Left cardiac atrium (tissue), 4 donors: Measurements from ENCODE around the gene CRYZ. TPM values are rescaled to one million over a fixed set of nuclear protein-coding genes. Genes with fewer than 3 reads are reported as not detected.
A peak's percentile ranks its signal among the peaks of the same experiment; 100 is the strongest.
"Not testable (repeated sequence)": the region's sequence is repeated elsewhere in the genome, so short reads cannot be mapped to it uniquely, and the experiment has no call there.

ENCODE experiments used
- ATAC-seq, 2 donors: fragments of 200-7000 bp; cut with Tn5 transposase; one replicate each; pipeline ENCODE4 v1.9.1; 2020; ENCODE audit warnings: mild to moderate bottlenecking in 2 of 2, moderate library complexity in 2 of 2
- DNase-seq: peaks from one replicate; pipeline ENCODE4 v3.0.0-alpha.2; 2020
- intact Hi-C, 2 donors: fragments of 100-400 bp; cut with DNase I; formaldehyde crosslinking; loops; one replicate each; pipeline versions ENCODE4 v1.14.1 to v1.15.1; 2022 to 2023
- total RNA-seq, 2 donors: library from RNA; stranded (reverse); fragmentation: NEBNext Ultra II Directional; extraction: Animal tissue kit (Norgen Biotek cat#: 25700); gene quantifications; one replicate each; pipeline ENCODE4 v1.2.1, GENCODE V29; 2021
- donor health status: DM: no; HTN: yes; CAD: no.
- donor health status: DM: no; HTN: yes; CAD: no; lungs with severe emphysema.
- donor health status: DM: yes; HTN: yes; CAD: no.
- donor health status: Dilated cardiomyopathy.

The CRYZ gene
- total RNA-seq, 2 donors from 2014 or later, result 23.6 to 35.5 TPM

DNA sequence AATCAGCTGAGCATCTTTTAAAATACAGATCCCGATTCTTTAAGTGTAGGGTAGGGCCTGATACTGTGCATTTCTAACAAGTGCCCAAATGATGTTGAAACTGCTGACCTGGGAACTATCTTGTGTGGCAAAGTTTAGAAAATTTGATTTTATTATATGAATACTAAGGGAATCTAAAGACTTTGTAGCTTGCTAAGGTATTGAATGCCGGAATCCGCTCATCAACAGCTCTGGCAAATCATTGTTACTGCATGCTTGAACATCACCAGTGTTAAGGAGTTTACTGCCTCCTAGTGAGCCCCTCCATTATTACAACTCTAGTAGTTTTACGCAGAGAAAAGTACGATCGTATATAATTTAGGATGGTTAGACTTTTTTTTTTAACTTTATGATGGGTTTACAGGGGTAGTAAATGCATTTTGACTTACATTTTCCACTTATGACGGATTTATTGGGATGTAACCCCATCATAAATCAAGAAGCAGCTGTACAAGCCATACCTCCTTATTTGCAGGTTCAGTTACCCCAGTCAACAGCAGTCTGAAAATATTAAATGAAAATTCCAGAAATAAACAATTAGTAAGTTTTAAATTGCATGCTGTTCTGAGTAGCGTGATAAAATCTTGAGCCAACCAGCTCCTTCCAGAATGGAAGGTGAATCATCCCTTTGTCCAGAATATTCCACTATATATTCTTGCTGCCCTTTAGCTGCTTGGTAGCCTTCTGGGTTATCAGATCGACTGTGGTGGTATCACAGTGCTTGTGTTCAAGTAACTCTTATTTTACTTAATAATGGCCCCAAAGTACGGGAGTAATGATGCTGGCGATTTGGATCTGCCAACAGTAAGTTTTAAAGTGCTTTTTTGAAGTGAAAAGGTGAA, 994 bp upstream of the CRYZ start:
- ATAC-seq (peak; percentile 71 to 76), DNase-seq (no peak)
- intact Hi-C loops, result no loop called here

DNA sequence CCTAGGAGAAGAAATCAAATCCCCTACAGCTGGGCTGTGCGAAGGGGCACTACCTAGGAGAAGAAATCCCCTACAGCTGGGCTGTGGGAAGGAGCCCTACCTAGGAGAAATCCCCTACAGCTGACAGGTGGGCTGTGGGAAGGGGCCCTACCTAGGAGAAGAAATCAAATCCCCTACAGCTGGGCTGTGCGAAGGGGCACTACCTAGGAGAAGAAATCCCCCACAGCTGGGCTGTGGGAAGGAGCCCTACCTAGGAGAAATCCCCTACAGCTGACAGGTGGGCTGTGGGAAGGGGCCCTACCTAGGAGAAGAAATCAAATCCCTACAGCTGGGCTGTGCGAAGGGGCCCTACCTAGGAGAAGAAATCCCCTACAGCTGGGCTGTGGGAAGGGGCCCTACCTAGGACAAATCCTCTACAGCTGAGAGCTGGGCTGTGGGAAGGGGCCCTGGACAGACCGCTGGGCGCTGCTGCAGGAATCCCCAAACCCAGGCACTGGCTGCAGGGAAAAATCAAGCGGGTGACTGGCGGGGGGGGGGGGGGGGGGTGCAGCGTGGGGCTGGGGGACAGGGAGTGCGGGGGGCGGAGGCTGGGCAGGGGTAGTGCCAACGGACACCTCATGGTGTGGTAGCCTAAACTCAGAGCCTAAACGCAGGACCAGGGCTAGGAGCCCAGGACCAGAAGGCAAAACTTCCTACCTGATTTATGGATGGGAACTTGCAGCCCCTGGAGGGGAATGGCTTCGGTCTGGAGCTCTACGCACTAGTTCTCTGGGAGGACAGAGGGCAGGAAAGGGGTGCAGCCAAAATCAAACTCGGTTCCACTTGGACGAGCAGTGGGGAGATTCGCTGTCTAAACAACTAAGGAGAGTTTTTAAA, 541 bp downstream of the CRYZ start:
- peak; percentile 27 for DNase-seq
- ATAC-seq, result peak; percentile 17 to 34
- intact Hi-C loops, result not testable (repeated sequence)

DNA sequence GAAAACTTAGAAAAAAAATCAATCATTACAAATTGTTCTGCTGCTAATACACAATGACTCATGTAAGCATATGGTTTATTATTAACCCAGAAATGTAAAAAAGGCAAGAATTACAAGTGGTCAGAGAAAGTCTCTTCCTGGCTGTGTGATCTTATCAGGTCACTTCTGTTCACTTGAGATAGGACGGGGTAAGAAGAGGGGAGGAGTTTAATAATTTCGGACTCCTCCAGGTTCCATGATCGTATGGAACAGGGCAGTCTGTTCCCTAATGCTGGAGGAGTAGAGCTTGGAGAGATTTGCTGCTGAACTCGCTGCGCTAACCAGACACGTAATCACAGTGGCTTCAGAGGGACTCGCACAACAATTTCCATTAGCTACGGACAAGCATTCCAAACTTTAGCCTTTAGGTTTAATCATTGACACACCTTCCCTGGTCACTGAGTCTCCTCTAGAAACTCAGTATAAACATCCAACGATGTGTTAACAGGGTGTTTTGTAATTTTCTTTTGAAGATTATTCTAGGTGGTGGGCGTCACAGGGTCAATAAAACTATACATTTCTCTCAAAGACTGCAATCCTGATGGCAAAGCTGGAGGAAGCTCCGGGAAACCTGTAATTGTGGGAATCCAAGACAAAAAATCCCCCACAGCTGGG, 1.3 kb downstream of the CRYZ start:
- intact Hi-C loops, result no loop called here
- no peak for DNase-seq
- no peak for ATAC-seq

DNA sequence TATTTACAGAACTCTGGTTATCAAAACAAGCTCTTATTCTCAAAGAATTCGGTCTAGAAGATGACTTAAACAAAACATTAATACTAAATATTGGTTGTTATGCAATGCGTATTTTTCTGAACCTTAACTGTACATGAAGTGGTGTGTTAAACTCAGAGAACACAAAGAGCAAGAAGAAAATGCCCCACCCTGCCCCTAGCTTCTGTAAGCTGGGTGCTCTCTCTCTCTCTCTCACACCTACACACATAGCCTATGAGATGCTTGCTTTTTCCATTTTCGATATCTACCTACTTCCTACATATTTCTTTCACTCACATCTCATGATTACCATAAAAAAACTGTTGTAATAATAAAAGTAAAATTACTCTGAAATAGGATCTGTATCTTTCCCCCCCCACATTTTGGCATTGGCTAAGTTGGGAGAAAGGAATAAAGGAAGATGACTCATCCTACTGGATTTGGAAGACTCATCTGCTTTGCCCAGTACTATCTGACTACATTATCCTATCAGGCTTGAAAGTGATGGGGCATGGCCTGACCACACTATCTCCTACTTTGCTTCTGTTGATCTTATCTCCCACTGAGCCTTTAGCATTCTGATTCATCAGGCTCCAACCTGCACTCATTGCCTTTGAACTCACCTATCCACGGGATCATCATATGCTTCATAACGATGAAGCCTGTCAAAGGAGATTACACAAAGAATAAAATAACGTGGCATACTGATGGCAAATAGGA, 2.9 kb downstream of the CRYZ start:
- ATAC-seq (peak in 1 of 2 donors; percentile 17), DNase-seq (no peak)
- intact Hi-C loops, result no loop called here

DNA sequence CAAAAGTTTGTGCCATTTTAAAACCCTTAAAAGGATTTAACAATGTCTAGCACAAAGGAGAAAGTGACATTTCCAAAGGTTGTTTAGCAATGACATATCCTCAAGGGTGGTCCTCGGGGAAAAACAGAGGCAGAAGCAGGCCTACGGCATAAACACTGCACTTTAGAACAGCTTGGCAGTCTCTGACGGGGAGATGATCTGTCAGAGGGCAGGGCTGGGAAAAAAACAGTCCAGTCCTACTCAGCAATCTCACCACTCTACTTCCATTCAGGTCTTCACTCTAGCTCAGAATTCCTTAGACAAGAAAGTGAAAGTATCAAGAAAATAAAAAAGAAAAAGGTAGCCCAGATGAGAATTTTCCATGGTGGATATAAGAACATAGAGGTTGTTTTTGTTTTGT, 4.1 kb downstream of the CRYZ start:
- ATAC-seq (no peak), DNase-seq (no peak)
- intact Hi-C loops, result no loop called here

DNA sequence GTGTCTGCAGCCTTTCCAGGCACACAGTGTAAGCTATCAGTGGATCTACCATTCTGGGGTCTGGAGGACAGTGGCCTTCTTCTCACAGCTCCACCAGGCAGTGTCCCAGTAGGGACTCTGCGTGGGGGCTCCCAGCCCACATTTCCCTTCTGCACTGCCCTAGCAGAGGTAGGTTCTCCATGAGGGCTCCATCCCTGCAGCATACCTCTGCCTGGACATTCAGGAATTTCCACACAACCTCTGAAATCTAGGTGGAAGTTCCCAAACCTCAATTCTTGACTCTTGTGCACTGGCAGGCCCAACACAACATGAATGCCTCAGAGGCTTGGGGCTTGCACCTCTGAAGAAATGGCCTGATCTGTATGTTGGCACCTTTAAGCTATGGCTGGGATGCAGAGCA, 6.8 kb downstream of the CRYZ start:
- DNase-seq (no peak), ATAC-seq (no peak)
- intact Hi-C loops, result no loop called here

DNA sequence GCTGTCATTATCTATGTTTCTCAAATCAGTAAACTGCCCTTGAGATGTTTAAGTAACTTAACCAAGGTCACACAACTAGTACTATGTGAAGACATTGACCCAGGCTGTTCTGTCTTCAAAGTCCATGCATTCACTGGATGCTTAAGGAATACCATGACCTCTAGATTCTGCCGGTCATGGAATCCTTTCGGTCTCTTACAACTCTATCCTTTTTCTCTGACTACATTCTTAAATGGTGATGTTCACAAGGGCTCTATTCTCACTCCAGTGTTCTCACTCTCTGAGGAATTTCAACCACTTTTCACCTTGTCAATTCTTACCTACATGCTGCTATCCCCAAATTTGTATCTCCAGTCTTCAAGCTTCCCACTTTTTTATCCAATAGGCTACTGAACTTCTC, 15.2 kb downstream of the CRYZ start:
- no peak for DNase-seq
- intact Hi-C loops, result no loop called here
- ATAC-seq, result no peak

DNA sequence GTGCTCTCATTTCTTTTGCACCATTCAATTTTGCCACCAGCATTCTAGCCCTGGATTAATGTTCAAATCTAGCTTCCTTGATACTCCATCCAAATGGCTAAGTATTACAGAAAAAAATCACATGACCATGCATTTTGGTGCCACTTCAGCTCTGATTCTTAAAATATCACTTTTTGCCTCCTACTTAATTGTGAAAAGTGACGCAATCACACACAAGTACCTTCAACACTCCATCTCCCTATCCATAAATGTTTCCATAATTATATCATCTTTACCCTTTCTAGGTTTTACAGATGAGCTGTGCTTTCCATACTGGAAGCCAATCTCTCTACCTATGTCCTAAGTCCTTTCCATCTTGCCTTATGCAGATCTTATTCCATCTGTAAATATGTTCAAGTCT, 16.0 kb downstream of the CRYZ start:
- intact Hi-C loops, result no loop called here
- DNase-seq (no peak), ATAC-seq (no peak)

DNA sequence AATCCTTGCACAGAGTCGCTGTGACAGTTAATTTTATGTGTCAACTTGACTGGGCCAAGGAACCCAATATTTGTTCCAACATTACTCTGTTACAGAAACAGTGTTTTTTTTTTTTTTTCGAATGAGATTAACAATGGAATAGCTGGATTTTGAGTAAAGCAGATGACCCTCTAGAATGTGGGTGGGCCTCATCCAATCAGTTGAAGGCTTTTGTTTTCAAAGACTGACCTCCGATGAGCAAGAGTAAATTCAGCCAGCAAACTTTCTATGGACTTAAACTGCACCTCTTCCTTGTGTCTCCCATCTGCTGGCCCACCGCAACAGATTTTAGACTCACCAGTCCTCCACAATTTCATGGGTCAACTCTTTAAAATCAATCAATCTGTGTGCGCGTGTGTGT, 17.0 kb downstream of the CRYZ start:
- DNase-seq, result no peak

DNA sequence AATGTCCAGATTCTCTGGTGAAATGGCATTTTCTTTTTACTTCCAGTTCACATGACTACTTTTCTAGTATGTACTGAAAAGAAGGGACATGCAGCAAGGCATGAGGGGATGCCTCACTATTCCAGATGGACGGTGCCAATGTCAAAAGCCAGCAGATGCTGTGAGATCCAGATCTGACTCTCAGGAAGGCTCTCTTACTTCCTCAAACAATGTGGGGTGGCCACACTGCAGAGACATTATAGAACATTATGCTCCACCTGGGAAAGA, 17.7 kb downstream of the CRYZ start:
- no peak for ATAC-seq
- intact Hi-C loops, result no loop called here
- DNase-seq, result no peak

More for the DNA sequence above, 17.0 kb downstream of the CRYZ start:
- intact Hi-C loops, result no loop called here
- no peak for ATAC-seq

DNA sequence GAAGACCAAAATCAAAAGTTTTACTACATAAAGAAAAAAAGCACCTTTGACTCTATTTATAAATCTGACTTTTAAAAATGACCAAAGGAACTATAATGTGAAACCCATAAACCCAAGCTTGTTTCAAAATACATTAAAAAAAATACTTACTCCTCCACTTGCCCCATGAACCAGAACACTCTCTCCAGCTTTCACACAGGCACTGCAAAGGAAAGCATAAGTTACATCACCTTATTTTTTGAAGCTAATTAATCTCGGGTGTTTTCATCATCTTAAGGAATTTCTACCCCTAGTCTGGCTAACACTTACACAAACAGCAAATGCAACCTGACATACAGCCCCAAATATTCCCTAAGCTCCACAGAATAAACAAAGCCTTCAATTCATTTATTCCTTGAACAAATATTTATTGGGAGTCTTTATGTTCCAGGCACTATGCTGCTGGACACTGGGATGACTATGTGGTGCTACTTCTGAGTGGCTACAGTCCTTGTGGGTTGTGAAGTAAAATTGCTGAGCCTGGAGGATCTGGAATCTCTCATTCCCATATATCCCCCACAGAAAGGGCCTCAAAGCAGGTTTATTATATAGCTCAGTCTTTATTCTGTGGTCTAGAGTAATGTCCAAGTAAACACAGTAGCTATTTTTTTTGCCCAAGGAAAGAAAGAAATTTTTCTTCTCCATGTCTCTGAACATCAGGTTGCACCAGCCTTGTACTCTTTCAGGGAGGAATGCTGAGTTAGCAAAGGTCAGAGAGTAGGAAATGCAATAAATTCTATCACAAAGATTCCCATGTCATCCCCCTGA, 18.2 kb downstream of the CRYZ start:
- intact Hi-C loops, result no loop called here
- ATAC-seq (no peak), DNase-seq (no peak)

DNA sequence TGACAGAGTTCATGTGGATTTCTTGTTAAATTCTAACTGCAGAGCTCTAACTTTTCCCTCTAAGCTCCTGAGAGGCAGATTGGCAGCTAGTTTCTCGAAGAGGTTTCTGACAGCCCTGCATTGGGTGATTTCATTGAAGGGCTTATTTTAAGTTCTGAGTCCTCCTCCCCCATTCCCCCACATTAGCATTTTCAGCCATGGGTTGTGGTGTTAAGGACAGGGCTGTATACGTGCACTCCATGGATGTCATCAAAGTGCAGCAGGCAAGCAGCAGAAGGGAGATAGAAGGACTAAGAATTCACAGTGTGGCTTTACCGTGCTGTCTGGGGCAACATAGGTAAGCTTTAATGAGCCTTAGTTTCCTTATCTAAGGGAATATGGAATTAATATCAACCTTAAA, 19.0 kb downstream of the CRYZ start:
- ATAC-seq, result no peak

DNA sequence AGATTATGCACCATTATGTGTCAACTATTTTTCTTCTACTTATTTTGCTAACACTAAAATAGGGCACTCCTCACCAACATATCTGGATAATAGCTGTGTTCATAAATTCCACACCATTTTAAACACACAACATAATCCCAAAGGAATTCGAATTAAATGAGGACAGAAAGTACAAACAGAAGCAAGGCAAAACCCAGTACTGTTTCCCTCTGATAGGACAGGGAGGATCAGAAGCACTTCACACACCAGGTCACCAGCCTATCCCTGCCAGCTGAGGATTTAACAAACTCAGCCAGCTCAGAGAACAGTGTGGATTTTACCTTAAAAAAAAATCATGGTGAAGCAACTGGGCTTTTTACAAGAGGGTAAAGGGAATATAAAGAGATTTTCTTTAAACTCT, 20.0 kb downstream of the CRYZ start:
- DNase-seq (no peak), ATAC-seq (peak; percentile 49 to 61)
- intact Hi-C loops, result no loop called here

More for the DNA sequence above, 19.0 kb downstream of the CRYZ start:
- intact Hi-C loops, result no loop called here
- DNase-seq, result no peak

DNA sequence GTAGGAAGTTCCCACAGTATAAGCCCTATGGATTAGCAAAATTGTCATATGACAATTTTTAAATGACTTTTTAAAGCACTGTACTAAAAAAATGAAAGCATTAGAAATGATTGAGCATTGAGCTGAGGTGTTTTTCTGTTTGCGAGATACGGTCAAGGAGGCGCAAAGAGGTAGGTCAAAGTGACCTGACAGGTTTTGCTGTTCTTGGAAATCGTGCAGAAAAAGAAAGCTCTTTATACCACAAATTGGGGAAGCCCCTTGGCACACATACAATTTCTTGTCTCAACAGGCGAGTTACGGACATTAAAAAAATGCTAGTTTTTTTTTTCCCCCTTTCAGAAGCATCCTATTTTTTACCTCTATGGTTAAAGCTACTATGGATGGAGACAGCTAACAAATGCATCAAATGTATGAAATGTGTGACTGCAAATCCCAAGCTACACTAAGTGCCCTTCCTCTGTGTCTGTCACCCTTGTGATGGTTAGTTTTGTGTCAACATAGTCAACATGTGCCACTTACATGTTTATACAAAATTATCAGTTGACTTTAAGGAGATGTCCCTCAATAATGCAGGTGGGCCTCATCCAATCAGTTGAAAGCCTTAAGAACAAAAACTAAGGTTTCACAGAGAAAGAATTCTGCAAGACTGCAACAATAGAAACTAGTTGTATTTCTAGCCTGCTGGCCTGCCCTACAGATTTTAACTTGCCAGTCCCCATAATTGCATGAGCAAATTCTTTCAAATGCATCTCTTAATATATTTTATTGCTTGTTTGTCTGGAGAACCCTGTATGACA, 29.3 kb downstream of the CRYZ start:
- DNase-seq (no peak), ATAC-seq (no peak)
- intact Hi-C loops, result no loop called here

DNA sequence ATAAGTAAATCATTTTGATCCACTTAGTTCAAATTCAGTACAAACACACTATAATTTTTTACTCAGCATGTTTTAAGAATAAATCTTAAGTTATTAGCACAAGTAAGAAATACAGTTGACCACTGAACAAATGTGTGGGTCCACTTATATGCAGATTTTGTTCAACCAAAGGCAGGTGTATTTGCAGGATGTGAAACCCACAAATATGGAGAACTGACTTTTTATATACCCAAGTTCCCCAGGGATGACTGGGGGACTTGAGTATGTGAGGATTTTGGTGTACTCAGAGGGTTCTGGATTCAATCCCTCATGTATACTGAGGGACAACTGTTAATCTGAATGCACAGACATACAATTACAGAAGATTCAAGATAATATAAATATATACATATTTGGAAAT, 33.5 kb downstream of the CRYZ start:
- ATAC-seq (no peak), DNase-seq (no peak)
- intact Hi-C loops, result no loop called here

DNA sequence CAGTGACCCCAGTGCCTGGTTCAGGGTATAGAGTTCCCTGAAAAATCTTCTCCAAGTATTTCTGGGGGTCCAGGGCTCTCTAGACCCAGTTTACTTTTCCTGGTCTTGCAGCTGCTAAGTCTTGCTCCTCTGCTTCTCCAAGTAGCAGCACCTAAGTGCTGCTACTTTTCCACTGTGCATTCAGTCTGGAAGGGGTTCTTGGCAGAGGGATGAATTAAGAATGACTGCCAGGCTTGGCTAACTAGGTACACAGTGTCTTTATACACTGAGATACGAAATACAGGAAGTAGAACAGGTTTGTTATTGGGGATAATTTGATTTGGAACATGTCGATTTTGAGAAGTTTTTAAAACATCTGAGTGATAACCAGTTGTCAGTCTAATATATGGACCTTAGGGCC, 35.0 kb downstream of the CRYZ start:
- ATAC-seq (no peak), DNase-seq (no peak)
- intact Hi-C loops, result no loop called here

DNA sequence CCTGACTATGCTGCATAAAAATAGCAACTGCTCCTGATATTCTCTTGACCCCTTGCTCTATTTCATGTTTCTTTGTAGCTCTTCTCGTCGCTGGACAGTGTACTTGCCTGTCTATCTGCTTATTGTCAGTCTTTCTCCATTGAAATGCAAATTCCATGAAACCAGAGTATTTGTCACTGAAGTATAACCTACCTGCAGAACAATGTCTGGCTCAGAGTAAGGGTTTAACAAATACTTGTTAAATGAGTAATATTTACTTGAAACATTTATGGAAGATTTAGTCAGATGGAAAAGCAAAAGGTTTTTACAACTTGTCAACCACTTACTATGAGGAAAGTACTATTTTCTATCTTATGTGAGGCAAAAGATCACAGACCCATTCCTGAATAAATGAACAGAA, 39.4 kb downstream of the CRYZ start:
- ATAC-seq (no peak), DNase-seq (no peak)
- intact Hi-C loops, result no loop called here

DNA sequence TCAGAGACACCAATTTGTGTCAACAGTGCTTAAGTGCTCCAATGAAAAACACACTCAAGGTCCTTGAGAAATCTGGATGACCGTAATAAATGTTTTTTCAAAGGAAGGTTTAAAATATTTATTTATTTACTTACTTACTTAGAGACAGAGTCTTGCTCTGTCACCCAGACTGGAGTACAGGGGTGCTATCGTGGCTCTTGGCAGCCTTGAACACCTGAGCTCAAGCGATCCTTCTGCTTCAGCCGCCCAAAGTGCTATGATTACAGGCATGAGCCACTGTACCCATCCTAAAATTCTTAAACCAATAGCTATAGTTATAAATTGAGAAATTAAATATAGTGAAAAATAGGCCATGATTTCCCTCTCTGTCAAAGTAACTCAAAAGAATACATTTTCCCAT, 41.9 kb downstream of the CRYZ start:
- intact Hi-C loops, result no loop called here
- DNase-seq (no peak), ATAC-seq (no peak)
